GM18520 (cell line): ENCODE data around the gene DAB2.

Source experiments
- ATAC-seq: cut with Tn5 transposase; IDR thresholded peaks from one replicate; pipeline ENCODE4 v1.9.1; 2021; ENCODE audit not compliant: unreplicated experiment

DAB2 gene

GRCh38 chr5:39390945-39391344, 33.8 kb downstream of the DAB2 start:
- ATAC-seq, result no peak

GRCh38 chr5:39387293-39387692, 37.5 kb downstream of the DAB2 start:
- ATAC-seq, result no peak

DNA sequence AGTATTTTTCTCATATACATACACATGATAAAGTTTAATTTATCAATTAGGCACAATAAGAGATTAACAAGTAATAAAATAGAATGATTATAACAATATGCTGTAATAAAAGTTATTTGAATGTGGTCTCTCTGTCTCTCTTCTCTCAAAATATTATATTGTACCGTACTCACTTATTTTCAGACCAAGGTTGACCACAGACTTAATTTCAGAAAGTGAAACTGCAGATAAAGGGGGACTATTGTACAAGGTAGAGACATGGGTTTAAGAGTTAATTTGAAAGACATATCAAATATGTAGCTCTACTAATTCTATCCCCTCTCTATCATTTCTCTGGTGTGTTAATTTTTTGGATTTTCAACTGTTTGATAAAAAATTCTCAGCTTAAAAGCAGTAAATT, 40.5 kb downstream of the DAB2 start:
- no peak for ATAC-seq

GRCh38 chr5:39381376-39381775, 43.4 kb downstream of the DAB2 start:
- ATAC-seq, result no peak

GRCh38 chr5:39379693-39380092, 45.1 kb downstream of the DAB2 start:
- no peak for ATAC-seq

GRCh38 chr5:39377613-39378012, 47.2 kb downstream of the DAB2 start:
- no peak for ATAC-seq

DNA sequence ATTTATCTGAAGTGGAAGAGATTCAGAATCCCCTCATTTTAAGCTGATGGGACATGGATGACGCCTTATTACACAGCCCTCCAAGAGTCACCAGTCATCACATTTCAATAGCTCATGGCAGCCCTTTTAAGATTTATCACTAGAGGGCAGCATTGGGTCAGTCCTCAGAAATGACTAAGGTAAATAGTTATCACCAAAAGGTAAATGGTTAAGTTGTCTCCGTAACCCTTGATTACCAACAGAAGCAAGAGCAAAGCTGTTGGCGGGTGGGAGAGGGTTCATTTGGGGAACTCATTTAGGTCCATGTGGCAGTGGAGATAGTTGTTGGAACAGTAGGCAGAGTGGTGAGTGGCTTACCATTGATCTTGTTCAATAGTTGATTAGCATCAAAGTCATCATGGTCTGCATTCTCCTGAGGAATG, 48.5 kb downstream of the DAB2 start:
- ATAC-seq, result peak; percentile 53

DNA sequence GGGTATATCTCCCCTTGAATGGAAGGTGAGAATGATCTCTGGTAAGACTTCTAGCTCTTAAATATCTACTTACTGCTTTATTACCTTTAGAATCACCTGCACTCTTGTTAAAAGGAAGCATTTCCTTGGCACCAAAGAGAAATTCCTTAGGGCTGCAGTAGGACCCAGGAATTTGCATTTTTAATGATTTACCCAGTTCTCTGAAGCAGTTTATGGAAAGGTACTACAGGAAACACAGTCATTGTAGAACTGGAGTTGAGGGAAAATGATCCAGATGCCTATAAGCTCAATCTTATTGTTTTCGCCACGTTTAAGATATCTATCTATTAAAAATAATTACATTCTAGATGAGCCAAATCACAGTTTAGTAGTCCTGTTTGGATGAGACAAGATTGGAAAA, 51.0 kb downstream of the DAB2 start:
- ATAC-seq, result no peak

DNA sequence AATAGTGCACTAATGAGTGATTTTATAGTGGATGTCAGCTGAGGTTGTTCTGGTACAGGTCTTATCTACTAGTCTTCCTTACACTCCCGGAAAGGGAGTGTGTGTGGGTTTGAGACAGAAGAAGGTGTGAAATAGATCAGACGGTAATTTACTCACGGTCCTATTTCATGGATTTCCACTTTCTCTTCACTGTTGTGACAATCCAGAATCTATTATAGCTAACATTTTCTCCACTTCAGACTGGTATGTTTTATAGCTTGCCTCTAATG, 53.5 kb downstream of the DAB2 start:
- ATAC-seq, result no peak

DNA sequence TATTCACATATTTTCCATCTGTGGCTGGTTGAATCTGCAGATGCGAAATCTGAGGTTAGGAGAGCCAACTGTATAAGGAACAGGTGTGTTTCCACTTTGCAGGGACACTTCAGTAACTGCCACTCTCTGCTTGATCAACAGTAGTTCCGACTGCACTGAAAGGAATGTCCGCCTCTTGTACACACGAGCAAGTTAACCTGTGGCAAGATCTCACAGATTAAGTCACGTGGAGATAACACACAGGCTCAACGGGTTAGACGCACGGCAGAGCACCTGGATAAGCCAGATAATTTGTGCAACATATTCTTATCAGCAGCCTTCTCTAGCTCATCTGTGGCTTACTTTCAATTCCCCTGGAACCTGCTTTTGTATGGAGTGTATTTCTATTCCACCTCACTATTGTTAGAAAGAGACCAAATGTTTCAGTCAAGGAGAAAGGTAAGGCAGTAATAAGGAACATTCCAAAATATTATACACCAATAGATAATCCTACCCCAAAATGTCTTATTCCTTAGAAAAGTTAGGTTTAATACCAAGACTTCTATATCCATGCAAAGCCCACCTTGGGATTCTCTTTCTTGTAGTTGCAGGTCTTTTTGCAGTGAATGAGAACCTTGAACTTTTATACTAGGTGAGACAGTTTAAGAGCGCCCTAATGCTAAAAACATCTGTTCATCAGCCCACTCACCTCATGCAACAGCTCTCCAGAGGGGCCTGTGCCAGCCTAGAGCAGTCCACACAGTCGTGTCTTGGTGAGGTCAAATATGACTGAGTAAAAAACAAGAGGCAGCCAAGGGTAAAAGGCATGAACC, 54.0 kb downstream of the DAB2 start:
- no peak for ATAC-seq

DNA sequence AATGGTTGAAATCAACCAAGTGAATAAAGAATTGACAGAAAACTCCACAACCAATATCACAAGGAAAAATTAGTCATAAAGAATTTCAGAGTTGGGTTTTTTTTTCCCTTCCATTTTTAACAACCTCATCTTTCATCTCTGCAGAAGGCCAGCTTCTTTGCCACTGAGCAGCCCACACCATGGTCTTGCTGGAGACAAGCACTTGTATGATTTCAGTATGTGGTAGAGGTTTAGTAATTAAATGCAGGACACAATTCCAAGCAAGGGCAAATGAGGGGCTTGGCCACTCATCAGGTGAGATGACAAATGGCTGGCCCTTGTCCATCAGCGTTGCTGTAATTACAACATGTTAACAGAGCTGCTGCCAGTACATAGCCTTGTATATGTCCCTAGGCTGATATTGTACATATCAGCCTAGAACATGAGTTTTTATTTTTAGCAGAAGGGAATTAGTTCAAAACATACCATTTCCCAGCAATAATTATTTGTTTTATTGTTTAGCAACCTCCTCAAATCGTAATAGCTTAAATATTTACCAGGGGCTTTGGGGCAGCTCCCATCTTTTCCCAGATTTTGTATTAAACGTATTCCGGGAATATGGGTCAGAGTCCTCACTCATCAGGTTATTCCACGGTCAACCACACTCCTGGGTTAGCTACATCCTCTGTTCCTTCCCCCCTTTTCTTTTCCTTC, 55.5 kb downstream of the DAB2 start:
- ATAC-seq, result no peak

GRCh38 chr5:39368116-39368515, 56.7 kb downstream of the DAB2 start:
- ATAC-seq, result no peak

DNA sequence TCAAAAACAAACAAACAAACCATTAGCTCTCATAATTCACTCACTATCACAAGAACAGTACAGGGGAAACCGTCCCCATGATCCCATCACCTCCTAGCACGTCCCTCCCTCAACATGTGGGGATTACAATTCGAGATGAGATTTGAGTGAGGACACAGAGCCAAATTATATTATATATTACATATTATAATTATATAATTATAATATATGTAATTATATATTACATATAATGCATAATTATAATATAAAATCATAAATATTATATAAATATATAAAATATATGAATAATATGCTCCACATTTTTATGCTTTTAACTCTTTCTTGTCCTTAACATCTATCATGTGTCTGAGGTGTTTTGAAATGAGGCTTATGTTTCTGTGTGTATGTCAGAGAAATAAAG, 57.1 kb downstream of the DAB2 start:
- no peak for ATAC-seq

DNA sequence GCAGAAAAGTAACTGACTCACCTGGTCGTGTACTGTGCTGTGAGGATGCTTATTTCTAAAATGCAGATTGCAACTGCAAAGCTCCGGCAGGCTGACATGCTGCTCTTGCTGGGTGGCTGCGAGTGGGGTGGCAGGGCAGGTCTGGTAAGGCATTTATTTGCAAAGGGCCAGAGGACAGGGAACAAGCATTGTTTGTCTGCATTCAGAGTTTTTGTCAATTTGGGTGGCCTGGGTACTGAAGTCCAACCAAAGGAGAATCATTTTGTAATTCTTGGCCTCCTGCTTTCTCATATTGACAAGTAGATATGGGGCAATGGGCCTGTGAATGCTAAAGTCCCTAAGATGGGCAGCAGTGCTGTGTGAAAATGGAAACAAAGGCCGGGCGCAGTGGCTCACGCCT, 60.4 kb downstream of the DAB2 start, which contains the start of gene C9:
Gene C9 (minus strand): TSS at position 129 of the 400 bp plus-strand sequence. CDS start 31 bp downstream, at position 98.
- no peak for ATAC-seq

- no peak for ATAC-seq
Observed at GRCh38 chr5:39363217-39363616, 61.6 kb downstream of the DAB2 start.

DNA sequence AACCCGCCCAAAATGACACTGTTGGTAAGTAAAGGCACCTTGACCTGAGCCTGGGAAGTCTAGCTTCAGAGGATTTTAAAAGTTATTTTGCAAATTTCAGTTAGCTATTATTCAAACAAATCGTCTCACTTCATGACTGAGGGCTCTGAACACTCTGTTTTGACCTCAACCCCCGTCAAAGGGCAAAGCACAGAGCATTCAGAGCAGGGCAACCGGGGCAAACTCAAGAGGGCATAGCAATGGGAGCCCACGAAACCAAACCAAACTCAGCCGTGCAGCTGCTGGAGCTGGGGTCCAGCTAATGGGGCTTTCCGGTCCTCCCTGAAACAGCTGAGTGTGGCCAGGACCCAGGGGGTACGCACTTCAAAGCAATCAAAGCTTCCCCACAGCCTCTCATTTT, 62.1 kb downstream of the DAB2 start:
- ATAC-seq, result no peak

DNA sequence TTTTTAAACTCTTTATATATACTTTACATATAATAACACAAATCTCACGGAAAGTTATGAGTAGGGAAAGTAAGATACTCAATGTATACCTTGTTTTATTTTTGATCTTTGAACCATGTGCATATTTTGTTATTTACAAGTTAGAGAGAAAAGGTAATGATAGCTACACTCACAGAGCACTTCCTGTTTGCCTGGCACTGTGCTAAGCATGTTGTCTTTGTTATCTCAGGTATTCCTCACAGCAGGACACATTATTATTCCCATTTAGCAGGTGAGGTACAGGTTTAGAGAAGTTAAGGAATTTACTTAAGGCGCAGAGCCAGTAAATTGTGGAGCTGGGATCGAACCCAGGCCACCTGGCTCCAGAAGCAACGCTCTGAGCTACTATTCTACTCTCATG, 63.5 kb downstream of the DAB2 start:
- no peak for ATAC-seq

DNA sequence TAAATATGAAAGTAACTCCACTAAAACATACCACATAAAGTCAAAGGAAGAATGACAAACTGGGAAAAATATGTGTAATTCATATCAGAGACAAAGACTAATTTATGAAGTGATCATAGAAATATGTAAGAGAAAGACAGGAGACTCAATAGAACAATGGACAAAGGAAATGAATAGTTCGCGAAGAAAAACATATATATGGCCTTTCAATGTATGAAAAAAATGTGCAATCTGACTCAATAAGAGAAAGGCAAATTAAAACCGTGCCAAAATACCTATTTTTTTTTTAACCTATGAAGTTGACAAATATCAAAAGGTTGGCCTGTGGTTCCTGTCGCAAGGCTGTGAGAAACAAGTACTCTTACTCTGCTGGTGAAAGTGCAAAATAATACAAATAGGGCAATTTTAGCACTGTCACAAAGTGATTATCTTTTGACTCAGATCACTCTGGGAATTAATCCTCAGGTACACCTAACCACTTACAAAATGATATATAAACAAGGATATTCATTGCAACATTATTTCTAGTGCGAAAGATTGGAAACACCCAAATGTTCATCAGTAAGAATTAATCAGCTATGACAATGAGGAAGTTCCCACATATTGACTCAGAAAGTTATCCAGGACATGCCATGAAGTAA, 64.2 kb downstream of the DAB2 start:
- ATAC-seq, result no peak

DNA sequence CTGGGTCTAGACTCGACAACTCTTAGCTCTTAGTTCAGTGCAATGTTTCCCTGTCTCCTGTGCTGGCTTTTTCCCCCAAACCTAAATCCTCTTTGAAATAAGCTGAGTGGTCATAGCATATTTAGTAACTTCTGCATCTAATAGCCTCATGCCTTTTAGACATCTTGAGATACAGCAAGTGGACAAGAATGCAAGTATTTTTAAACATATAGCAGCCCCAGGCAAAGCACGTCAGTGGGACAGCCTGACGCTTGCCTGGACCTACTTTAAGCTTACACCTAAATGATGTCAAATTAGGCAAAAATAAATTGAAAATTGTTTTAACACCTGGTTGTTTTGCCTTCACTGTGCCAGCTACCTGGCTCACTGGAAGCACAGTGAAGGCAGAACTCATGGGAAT, 68.5 kb downstream of the DAB2 start:
- no peak for ATAC-seq

- no peak for ATAC-seq
Observed at GRCh38 chr5:39355324-39355723, 69.5 kb downstream of the DAB2 start.

DNA sequence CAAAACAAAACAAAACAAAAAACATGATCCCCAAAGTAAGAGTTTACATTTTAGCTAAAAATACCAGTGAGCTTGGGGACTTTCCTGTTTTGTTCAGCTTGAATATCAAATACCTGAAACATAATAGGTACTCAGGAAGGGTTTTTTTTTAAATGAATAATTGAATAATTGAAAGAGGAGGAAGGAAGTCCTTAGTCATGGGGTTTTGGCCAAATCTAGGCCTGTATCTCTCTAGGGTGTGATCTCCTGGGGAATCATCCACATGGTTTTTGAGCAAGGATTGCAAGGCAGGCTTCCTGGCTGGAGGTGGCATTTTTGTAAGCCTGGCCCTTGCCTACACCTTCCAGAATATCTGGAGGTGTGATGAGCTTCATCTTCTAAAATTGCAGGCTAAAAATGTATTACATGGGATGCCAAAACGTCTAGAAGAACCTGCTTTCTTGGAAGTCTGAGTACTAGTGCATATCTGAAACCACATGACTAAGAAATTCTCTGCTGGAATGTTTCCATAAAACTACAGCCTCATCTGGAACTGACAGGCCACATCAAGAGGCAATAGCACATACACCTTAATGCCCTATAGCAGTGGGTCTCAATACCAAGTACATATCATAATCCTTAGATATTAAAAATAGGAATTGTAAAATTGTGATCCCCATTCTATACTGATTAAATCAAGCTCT, 70.9 kb downstream of the DAB2 start:
- ATAC-seq, result no peak

GRCh38 chr5:39352951-39353350, 71.8 kb downstream of the DAB2 start:
- ATAC-seq, result no peak
